PFSK-1 (cell line): ENCODE results near the gene IMPDH2.

Experiments
- FOXP2 ChIP-seq: optimal IDR thresholded peaks from 2 replicates; pipeline ENCODE3; 2011; ENCODE audit warnings: borderline replicate concordance, control low read depth, inconsistent platforms; ENCODE audit not compliant: insufficient read depth; ENCODE audit errors: extremely low read length, extremely low read depth
- POLR2AphosphoS5 ChIP-seq: IDR thresholded peaks from 2 replicates; pipeline ENCODE4 v1.6.1; 2012; ENCODE audit warnings: low read depth, mild to moderate bottlenecking, control low read depth, low read length, moderate library complexity
- SIN3A ChIP-seq: IDR thresholded peaks from 2 replicates; pipeline ENCODE4 v1.6.1; 2012; ENCODE audit warnings: mild to moderate bottlenecking, low read length, moderate library complexity, borderline replicate concordance; ENCODE audit not compliant: insufficient read depth
- TAF1 ChIP-seq: IDR thresholded peaks from 2 replicates; pipeline ENCODE4 v1.6.1; 2012; ENCODE audit warnings: low read length, control low read depth, borderline replicate concordance; ENCODE audit not compliant: insufficient read depth
- TF ChIP-seq, protein P1 (sequence below), 2 experiments: IDR thresholded peaks; 2 replicates each; pipeline versions ENCODE4 v1.6.1 to v1.8.0; 2011 to 2012; ENCODE audit warnings: low read depth in 2 of 2, low read length in 2 of 2, control low read depth in 1 of 2, inconsistent platforms in 1 of 2, mild to moderate bottlenecking in 1 of 2, moderate library complexity in 1 of 2; ENCODE audit not compliant: insufficient read depth in 1 of 2

DNA sequence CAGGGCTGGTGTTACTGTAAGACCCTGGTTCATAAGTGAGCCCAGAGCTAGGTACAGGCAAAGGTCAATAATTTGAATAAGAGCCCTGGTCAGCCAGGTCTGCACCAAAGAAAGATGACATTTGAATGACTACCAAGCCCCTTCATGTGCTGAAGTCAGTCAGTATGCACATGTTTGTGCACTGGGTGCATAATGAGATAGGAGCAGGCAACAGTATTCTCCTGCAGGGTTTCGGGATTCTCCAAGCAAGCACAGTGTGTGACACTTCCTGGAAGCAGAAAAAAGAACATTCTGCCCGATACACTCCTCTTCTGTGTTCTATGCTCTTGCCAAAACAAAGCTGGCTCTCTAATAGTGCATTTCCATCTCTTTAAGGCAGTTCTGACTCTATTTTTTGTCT, 5.5 kb upstream of the IMPDH2 start:
- TF ChIP-seq SIN3A (no peak), TAF1 (no peak), POLR2AphosphoS5 (no peak), FOXP2 (no peak)
- TF ChIP-seq, protein P1, sequence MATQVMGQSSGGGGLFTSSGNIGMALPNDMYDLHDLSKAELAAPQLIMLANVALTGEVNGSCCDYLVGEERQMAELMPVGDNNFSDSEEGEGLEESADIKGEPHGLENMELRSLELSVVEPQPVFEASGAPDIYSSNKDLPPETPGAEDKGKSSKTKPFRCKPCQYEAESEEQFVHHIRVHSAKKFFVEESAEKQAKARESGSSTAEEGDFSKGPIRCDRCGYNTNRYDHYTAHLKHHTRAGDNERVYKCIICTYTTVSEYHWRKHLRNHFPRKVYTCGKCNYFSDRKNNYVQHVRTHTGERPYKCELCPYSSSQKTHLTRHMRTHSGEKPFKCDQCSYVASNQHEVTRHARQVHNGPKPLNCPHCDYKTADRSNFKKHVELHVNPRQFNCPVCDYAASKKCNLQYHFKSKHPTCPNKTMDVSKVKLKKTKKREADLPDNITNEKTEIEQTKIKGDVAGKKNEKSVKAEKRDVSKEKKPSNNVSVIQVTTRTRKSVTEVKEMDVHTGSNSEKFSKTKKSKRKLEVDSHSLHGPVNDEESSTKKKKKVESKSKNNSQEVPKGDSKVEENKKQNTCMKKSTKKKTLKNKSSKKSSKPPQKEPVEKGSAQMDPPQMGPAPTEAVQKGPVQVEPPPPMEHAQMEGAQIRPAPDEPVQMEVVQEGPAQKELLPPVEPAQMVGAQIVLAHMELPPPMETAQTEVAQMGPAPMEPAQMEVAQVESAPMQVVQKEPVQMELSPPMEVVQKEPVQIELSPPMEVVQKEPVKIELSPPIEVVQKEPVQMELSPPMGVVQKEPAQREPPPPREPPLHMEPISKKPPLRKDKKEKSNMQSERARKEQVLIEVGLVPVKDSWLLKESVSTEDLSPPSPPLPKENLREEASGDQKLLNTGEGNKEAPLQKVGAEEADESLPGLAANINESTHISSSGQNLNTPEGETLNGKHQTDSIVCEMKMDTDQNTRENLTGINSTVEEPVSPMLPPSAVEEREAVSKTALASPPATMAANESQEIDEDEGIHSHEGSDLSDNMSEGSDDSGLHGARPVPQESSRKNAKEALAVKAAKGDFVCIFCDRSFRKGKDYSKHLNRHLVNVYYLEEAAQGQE (IDR thresholded peaks at IDR 0.05; ENCODE audit: insufficient read depth in 1 of 2, low read depth in 2 of 2, low read length in 2 of 2), result no peak
